ENCODE results near the gene AIG1.

The AIG1 gene

DNA sequence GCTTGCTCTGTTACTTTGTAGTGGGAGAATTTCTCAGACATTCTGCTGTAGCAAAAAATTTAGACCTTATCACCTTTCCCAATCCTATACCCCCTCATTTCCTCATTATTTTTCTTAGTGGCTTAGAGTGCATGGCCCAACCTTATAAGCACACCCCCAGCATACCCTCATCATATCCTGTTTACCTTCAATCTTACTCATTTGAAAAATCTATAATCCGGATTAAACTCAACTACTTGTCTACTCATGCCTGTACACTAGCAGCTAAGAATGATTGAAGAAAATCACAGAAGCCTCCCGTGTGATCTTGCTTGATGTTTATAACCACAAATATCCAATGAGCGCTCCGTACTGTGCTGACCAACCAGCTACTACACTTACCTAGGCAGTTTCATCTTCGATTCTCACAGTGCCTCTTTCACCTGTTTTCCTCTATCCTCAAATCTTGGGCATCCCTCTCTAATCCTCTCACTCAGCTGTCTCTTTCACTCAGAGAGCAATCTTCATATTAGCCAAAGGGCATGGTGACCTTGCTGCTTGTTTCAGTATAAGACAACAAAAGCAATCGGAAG lies 36.6 kb downstream of the AIG1 start:
- no peak for DNase-seq

DNA sequence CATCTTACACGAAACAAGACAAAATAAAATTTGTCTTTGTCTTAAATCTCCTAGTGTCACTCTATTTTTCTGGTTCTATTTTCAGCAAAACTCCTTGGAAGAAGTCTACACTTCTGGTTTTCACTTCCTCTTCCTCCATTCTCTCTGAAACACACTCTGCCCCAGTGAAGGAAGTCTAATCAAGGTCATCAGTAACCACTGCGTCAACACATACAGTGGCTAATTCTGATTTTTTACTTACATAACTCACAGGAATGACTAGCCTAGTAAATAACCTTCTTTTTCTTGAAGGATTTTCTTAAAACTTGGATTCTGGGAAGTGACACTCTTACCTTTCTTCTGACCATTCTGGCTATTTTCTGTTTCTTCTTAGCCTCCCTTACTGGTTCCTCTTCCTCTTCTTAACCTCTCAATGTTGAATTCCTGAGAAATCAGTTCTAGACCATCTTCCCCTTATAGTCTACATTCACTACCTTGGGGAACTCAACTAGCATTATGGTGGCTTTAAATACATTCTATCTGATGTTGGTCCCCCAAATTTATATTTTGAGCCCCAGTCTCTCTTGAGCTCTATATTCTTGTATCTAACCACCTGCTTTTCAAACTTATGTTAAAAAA lies 37.5 kb downstream of the AIG1 start:
- no peak for DNase-seq

DNA sequence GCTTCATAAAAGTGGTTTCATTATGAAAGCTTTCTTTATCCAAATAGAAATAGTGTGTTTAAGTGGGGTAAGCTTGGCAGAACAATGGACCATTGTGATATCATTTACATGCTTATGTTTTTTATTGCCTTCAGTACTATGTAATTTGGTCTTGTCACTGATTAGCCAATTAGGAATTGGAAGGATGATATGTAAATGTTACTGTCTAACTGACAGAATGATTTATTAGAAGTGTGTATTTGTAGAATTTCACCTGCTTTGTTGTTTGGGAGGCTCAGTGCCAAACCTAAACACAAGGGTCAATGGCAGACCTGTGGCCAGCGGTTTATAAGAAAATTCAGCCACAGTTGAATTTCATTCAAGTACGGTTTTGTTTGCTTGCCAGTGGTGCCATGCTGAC lies 39.0 kb downstream of the AIG1 start:
- DNase-seq = no peak

DNA sequence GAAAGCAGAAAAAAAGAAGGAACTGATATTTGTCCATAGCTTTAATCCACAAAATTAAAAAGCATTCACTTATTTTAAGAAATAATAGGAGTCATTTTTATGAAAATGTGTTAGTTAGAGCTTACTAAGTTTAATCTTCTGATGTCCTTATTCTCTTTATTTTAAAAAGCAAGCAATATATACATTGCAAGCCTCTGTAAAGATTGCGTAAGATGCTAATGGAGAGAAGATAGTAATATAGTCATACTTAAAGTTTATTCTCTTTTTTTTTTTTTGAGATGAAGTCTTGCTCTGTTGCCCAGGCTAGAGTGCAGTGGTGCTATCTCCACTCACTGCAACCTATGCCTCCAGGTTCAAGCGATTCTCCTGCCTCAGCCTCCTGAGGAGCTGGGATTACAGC lies 39.7 kb downstream of the AIG1 start:
- DNase-seq = no peak

DNA sequence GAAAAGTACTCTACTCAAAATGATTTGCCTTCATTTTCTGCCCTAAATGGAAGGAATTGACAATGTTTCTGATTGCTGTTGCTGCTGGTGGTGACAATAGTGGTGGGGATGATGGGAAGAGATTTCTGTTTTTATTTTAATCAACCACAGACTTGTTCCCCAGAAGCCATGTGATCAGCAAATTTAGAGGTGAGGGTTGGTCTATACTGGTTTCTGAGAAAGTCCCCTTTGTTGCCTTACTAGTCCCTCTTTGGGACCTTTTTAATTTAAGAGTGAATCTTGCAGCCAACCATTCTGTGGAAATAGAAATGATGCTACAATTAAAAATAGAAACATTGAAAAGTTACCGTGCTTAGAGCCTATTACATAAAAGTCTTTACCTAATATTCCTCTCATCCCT lies 43.2 kb downstream of the AIG1 start:
- no peak for DNase-seq

DNA sequence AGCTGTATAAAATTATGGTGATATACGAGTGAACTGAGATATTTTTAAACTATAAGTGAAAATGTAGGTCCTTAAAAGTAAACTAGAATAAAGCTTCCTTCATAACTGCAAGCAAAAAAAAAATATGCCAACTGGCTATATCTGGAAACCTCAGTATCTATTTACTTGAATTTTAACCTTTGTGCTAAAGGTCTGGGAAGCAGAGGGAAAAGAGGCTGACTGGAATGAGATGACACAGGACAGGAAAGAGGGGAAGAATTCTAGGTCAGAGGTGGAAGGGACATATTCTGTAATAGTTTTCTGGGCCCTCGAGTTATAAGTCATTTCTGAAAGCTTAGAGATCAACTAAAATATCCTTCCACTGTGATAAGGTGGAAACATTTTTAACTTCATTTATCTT lies 46.8 kb downstream of the AIG1 start:
- no peak for DNase-seq

DNA sequence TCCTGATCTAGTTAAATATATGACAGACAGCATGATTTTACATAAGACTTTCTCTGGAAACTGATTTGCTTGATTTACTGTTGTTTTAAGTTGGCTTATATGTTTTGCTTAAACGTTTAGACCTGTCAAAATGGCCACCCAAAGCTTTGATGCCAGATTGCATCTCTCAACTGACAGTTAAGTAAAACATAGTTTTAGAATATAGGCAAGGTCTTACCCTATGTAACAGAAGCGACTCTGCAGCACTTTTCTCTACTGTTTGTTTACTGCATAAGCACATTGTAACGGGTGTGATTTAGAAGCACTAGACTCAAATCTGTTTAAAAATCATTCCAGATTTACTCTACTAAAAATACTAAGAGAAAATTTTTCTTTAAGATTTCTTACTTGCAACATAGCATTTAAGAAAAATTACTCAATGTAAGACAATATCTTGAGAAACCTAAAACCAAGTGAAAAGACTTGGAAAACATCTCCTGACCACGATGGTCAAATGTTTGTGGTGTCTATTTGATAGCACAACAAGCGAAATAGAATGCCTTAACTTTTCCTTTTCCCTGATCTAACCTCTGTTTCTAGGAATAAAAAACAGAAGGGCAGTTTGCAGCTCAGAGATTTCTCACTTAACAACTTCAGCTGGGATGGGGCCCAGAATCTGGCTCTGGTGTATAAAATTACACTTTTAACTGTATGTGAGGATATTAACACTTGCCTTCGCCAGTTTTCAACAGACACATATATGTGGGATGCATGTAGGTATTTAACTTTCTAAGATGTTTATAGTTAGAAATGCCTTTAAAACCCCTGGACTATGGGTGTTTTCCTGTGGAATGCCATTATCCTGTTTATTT lies 47.4 kb downstream of the AIG1 start:
- peak; percentile 35 for DNase-seq

DNA sequence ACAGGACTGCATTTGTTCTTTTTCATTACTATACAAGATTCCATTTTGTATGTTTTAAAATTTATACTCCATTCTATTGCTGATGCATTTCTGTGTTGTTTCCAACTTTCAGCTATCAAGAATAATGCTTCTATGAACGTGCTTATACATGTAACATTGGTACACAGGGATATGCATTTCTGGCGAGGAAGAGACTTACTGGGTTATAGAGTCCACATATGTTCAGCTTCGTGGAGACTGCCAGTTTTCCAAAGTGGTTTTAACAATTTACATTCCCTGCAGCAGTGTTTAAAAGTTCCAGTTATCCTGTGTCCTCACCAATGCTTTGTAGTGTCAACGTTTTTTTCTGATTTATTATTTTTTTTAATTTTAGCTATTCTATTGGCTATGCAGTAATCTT lies 48.5 kb downstream of the AIG1 start:
- no peak for DNase-seq

DNA sequence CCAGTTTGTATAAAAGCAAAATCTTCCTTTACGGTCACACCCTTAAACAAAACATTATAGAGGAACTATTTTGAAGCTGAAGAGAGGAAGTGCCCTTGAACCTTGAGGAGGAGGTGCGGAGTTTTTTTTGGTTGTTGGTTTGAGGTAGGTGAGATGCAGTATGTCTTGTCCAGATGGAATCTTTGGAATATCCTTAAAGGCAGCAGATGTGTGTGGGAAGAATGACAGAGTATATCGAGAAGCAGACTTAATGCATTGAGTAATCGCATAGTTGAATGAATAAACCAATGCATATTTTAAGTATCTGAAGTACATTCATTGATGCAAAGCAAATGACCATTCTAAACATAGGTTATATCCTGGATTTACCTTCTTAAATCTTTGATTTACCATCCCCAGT lies 49.9 kb downstream of the AIG1 start:
- peak; percentile 63 for DNase-seq

DNA sequence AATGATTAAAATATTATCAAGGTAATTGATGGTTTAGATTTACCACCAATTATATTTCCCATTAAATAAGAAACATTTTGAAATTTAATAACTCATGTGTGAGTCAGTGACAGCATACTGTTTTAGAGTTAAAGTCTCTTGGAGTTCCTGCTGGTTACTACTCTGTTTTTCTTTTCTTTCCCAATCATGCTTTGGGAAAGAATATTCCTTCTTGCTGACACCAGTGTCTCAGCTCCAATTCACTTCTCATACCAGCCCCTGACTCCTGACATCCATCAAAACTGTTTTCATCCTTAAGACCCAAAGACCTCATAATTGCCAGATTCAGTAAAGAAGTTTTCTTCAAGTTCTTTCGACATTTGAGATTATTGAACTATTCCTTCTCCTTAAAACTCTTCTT lies 50.3 kb downstream of the AIG1 start:
- peak; percentile 43 for DNase-seq

DNA sequence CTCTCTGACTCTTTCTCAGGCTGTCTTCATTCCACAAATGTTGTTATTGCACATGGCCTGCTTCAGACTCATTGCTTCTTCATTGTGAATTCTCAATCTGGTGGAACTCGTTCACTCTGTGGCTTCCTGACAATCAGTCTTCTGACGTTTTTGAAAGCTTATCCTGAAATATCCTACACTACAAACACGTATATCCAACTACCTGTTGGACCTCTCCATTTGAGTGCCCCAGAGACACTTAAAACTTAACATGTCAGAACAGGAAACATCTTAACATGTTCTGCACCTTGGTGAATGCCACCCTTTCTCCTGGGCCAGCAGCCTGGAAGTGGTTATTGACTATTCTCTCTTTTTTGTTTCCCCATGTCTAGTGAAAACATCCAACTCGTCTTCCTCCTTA lies 50.8 kb downstream of the AIG1 start:
- no peak for DNase-seq

DNA sequence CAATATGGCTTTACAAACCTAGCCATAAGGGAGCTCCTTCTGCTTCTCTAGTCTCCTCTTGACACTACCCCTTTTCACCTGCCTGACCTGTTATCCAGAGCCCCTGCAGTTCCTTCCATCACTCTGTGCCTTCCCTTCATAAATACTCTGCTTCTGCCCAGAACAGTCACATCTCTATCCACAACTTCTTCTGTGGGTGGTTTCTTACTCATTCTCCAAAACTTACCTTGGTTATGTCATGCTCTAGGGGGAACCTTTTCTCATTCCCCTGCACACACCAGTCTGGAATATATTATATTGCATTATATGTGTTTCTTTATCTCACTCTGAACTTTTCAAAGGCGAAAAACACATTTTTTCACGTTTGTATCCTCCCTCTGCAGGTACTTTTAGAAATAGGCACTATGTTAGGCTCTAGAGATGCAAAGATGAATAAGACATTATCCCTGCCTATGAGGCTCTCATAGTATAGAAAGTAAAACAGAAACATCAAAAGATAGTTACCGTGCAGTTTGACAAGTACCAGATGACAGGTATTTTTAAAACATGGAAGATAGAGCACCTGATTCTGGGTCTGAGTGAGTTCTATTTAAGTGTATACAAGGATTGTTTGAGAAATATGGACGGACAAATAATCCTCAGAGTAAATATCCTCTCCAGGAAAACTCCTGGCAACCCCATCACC lies 51.5 kb downstream of the AIG1 start:
- no peak for DNase-seq

DNA sequence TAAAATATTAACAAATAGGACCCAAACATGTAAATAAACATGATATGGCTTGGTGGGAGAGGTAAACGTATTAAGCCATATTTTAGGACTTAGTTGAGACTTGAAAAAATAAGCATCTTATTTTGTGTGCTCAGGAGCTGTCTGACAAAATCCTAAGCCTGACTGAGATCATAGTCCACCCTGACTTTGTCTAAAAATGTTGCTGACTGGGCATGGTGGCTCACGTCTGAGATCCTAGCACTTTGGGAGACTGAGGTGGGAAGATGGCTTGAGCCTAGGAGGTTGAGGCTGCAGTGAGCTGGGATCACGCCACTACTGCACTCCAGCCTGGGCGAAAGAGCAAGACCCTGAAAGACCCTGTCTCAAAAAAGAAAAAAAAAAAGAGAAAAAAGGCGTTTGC lies 52.1 kb downstream of the AIG1 start:
- DNase-seq = no peak

DNA sequence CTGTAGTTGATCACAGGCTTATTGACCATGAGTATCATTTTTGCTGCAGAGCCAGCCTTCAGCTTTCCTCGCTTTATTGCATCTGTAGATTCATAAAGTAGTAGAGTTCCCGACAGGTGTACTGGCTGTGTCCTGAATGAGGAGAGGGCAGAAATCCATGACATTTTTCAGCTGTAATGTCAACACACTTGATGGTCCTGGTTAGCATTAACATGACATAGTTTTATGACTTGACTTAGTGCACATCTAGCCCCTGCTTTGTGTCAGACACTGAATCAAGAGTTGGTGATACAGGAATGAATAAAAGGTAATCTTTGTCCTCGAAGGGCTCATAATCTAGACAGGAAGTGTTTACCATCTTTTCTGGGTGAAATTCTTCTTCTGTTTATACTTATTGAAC lies 55.0 kb downstream of the AIG1 start:
- DNase-seq = no peak

DNA sequence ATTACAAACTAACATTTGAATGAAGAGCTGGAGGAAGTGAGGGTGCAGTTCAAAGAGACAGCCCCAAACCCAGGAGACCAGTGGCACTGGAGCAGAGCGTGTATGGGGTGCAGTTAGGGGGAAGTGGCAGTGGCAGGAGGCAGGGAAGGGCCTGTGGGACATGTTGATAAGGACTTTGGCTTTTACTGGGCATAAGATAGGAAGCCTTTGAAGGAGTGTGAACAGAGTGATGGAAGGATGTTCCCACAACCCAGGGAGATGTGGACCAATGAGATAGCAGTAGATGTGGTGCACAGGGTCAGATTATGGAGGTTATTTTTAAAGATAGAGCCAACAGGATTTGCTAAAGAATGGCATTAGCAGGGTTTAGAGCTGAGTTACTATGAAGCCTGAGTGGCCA lies 56.4 kb downstream of the AIG1 start:
- no peak for DNase-seq

DNA sequence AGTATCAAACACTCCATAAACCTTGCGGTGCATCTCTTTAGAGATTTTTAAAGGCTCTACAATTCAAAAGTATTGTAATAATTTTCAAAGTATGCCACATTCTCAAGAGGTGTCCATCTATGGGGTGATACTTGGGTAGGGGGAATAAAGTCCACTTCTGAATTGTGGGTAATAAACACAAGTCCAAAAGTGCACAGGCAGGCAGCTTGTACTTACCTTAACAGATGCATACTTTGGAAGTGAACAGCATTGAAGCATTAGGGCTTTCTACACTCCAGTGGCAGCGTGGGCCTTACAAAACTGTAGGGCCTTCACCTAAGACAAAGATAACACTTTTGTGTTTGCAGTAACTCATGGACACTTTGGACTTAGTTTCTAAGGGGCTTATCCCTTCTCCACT lies 58.6 kb downstream of the AIG1 start:
- no peak for DNase-seq

DNA sequence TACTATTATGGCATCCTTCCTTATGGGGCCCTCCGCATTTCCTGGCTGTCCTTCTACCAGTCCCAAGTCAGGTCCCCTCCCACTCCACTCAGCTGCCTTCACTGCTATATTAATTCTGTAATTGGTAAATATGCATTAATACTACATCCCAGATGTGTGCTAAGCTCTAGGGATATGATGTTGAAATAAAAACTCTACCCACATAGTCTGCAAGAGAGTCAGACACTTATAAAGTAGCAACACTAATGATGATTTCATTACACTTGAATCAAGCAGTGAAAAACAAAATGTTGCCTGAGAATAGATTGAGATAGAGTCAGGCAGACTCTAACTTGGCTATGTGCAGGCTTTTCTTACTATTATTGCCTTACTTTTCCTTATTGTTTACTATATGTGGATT lies 62.4 kb downstream of the AIG1 start:
- no peak for DNase-seq

DNA sequence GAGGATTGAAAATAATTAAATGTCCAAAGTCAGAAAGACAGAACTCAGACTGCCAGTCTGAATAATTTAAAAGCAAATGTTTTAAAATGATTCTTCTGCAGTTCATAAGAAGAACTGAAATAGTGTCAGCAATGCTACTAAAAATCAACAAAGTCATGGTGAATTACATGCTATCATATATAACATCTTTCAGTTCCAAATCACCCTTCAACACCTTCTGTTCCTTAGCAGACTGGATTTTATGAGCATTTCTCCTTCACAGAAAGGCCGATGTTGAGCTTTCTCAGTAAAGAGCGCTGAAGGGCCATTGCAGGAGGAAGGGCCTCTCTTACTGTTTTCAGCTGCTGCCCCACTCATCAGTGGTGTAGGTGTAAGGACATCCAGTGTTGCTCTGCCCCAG lies 63.3 kb downstream of the AIG1 start:
- DNase-seq = no peak

DNA sequence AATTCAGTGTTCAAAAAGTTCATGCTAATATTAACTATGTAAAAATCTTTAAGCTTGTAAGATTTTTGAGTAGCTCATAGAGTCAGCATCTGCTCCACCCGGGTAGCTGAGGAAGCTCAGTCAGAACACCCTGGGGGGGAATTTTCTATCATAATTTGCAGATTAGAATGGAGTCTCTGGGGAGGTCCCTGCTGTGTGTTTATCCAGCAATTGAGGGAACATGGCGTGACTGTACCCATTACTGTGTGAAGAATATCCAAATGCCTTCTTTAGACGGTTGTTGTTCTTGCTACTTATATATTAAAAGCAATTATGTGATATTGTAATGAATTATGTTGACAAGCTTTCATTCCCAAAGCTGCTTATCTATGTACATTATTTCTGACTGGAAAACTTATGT lies 64.8 kb downstream of the AIG1 start:
- peak; percentile 92 for DNase-seq

DNA sequence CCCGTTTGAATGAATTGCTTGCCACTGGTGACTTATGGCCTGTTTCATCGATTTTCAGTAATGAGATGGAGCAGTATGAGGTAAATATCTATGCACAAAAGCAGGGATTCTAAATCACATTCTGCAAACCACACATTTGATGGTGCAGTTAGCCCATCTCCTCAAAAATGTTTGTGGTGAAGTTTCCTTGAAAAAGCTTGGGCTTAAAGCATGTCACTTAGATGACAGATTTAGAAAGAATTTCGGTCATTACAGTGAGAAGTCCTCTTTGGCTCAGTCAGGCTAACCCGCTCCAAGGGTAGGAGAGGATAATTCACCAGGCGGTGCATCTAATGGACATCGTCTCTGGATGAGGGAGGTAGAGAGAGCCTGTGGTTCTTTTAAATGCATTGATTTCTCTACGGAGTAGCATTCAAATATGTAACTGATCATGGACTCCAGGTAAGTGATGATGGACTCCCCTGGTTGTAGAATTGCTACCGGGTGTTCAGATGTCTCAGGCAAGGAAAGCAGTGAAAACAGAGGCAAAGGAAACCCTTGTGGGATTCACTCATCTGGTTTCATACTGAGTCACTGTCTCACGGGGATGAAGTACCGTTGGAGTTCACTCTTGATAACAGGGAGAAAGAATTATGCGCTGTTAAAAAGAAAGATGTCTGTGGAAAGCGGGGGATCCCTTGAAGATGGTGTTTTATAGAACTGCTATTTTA lies 65.3 kb downstream of the AIG1 start:
- peak; percentile 96 for DNase-seq

DNA sequence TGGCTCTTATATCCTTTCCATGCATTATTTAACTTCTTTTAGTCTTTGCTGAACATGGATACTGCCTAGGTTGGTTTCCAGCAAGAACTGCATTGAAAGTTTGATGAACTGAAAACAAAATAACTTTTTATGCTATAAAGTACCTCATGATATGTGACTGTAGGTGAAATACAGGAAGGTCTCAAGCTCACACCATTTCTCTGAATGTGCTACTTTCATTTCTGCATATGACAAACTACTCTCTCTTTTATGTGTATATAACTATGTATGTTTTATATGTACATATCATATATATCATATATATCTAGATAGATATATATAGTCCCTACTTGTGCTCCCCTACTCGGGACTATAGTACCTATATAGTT lies 65.9 kb downstream of the AIG1 start:
- DNase-seq = no peak

DNA sequence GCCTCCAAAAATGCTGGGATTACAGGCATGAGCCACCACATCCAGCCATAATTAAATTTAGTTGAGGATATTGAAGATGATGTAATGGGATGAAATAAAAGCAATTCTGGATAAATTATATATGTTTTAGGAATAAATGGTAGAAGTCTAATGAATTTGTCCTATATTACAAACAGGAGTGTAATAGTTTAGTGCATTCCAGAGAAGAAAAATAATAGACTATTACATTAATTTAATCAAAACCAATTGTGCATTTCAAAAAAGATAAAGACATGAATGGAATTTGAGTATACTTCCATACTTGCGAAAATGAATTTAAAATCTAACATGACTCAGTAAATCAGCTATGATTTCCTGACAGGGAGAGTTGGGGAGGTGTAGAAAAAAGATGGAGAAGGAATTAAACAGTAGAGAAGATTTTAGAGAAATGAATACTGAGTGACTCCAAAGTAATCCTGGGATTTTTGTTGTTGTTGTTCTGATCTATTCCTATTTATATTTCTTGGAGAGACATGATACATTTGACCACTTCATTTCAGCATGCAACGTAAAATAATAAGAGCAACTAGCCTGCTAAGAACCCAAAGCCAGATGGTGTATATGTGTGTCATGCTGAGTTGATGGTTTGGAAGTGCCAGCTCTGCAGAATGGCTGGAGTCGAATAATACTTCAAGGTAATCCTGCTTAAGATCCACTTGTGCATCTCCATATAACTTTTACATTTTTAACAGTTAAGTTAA lies 67.4 kb downstream of the AIG1 start:
- DNase-seq = peak; percentile 61

DNA sequence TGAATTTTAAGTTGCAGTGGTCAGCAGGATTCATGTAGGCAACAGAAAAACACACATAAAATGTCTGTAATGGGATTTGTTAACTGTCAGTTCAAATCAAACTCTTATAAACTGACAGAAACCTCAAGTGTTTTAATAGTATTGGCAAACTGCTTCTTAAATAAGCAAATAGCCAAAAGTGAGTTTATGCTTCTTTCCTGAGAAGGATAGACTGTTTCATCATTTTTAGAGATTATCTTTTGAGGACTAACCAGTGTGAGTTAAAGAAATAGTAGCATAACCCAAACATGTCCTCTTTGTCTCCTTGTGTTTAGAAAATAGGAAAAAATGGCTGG lies 68.0 kb downstream of the AIG1 start:
- no peak for DNase-seq

Measured in fibroblast of skin of right biceps (primary cell).